GM10248 (cell line): ENCODE data around the gene EHMT1.
"Not testable (repeated sequence)": the region's sequence is repeated elsewhere in the genome, so short reads cannot be mapped to it uniquely, and the experiment has no call there.

Experiments
- CTCF ChIA-PET: fragments of 300-600 bp; sonication (Branson Sonifier 250); formaldehyde crosslinking; extraction: SDS; loops from one replicate; lab custom pipeline; 2021; ENCODE audit warnings: antibody characterized with exemption; lab: Yijun Ruan, JAX
- POLR2A ChIA-PET: fragments of 350-650 bp; sonication (Branson Sonifier 250); formaldehyde crosslinking; extraction: SDS; loops from one replicate; lab custom pipeline; 2020; ENCODE audit warnings: antibody characterized with exemption; lab: Yijun Ruan, JAX
- DNase-seq: peaks from one replicate; pipeline ENCODE4 v3.0.0; 2012; ENCODE audit errors: extremely low spot score
- CTCF ChIP-seq: IDR thresholded peaks from 2 replicates; pipeline ENCODE4 v1.5.1; 2012; ENCODE audit warnings: mild to moderate bottlenecking, low read depth; ENCODE audit errors: extremely low read depth, missing control alignments, control extremely low read depth

Gene EHMT1

GRCh38 chr9:137715321-137715720 lies 96.5 kb downstream of the EHMT1 start:
- POLR2A ChIA-PET = no interaction called here
- TF ChIP-seq CTCF = no peak
- no peak for DNase-seq
- CTCF ChIA-PET = interaction anchor here (1.6 kb wide), 2 partner anchors 15 to 26 kb away, joined by 3 to 4 read pairs; no protein-coding TSS in a partner anchor

- CTCF ChIA-PET, DNase-seq, POLR2A ChIA-PET: not testable (repeated sequence)
Measured at GRCh38 chr9:137715866-137716693, 97.3 kb downstream of the EHMT1 start.

GRCh38 chr9:137716694-137717287 lies 98.0 kb downstream of the EHMT1 start:
- DNase-seq = no peak
- CTCF ChIA-PET = no interaction called here
- TF ChIP-seq CTCF = no peak
- POLR2A ChIA-PET = no interaction called here

GRCh38 chr9:137717776-137718327 lies 99.0 kb downstream of the EHMT1 start:
- CTCF ChIA-PET = no interaction called here
- POLR2A ChIA-PET = no interaction called here

GRCh38 chr9:137719194-137719593 lies 100.4 kb downstream of the EHMT1 start:
- TF ChIP-seq CTCF = no peak
- ChIA-PET POLR2A (no interaction called here), CTCF (interaction anchor here (0.7 to 1.3 kb wide), 2 partner anchors 9 to 16 kb away, joined by 3 read pairs; no protein-coding TSS in a partner anchor)
- DNase-seq = no peak

More at GRCh38 chr9:137717776-137718327, 99.0 kb downstream of the EHMT1 start:
- no peak for TF ChIP-seq CTCF
- no peak for DNase-seq

- TF ChIP-seq CTCF = no peak
- CTCF ChIA-PET = interaction anchor here (1.1 to 2.1 kb wide), 3 partner anchors 9 to 52 kb away, joined by 3 to 6 read pairs (median 3); no protein-coding TSS in a partner anchor
- POLR2A ChIA-PET = no interaction called here
- DNase-seq = no peak
Measured at GRCh38 chr9:137720571-137721110, 101.8 kb downstream of the EHMT1 start.
